ENCODE data around the gene ITGB5.

DNA sequence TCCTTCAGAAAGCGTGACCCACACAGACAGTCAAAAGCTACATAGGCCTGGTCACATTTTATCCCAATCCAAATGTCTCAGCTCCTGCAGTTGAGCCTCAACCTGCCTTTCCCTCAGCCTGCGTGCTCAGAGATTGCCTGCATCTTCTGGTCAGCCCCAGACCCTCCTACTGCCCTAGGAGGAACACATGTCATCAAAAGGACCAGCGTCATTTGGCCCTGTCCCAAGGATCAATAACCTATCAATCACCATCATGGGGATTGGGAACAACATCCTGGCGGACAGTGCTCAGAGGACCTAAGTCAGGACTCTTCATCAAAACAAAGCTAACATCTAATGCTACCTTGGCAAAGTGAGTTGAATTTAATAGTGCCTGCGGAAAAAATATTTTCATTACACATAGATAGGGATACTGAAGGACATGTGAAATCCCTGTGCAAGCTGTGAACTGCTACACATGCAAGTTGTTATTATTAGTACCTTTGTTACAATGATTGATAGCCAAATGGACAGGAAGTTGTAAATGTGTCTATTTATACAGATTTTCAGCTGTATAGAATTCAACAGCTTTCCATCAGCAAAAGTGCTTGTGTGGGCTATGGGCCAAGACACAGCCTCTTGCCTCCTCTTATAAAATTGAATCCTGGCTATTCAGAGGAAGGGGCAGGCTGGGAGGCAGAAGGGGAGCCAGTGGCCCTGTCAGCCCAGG is 109.2 kb downstream of the ITGB5 start:
- TF ChIP-seq, protein P1, sequence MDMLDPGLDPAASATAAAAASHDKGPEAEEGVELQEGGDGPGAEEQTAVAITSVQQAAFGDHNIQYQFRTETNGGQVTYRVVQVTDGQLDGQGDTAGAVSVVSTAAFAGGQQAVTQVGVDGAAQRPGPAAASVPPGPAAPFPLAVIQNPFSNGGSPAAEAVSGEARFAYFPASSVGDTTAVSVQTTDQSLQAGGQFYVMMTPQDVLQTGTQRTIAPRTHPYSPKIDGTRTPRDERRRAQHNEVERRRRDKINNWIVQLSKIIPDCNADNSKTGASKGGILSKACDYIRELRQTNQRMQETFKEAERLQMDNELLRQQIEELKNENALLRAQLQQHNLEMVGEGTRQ (CRISPR knock-in tag; IDR thresholded peaks at IDR 0.05) = no peak
- no peak for TF ChIP-seq CREB1 (CRISPR knock-in tag; IDR thresholded peaks at IDR 0.05)

Measured in WTC11 (cell line).